Brain microvascular endothelial cell (primary cell): ENCODE results near the gene LRP8.
A peak's percentile ranks its signal among the peaks of the same experiment; 100 is the strongest.

Source experiments
- DNase-seq: peaks from one replicate; pipeline ENCODE4 v3.0.0-alpha.2; 2020
- H3K27ac ChIP-seq: fragments of 250-450 bp; sonication (Bioruptor Pico); 2 replicates; pipeline ENCODE4 v1.5.1; 2020; ENCODE audit warnings: mild to moderate bottlenecking, moderate library complexity
- H3K27me3 ChIP-seq: fragments of 250-450 bp; sonication (Bioruptor Pico); replicated peaks from 2 replicates; pipeline ENCODE4 v1.5.1; 2020; ENCODE audit warnings: mild to moderate bottlenecking
- H3K36me3 ChIP-seq: fragments of 250-450 bp; sonication (Bioruptor Pico); replicated peaks from 2 replicates; pipeline ENCODE4 v1.5.1; 2020; ENCODE audit warnings: mild to moderate bottlenecking
- H3K4me3 ChIP-seq: 2 replicates; pipeline ENCODE4 v1.5.1; 2011; ENCODE audit warnings: low read depth, mild to moderate bottlenecking, control low read depth, low read length, moderate library complexity
- CTCF ChIP-seq: IDR thresholded peaks from 2 replicates; pipeline ENCODE4 v1.5.1; 2011; ENCODE audit warnings: low read depth, mild to moderate bottlenecking, moderate library complexity, low read length, control low read depth, inconsistent platforms; ENCODE audit errors: missing control alignments
- in situ Hi-C: cut with HindIII; loops from 2 replicates; pipeline ENCODE4 v1.10.0; 2017; ENCODE audit warnings: low sequenced_read_pairs, low pct_ligation_motif_present

The LRP8 gene

GRCh38 chr1:53249706-53250105, 78.2 kb downstream of the LRP8 start:
- Histone ChIP-seq H3K27ac (no peak overlapping the region), H3K27me3 (no peaks in the 10 kb centered on the region), H3K4me3 (no peak overlapping the region), H3K36me3 (peaks cover 6% of the 10 kb centered on the region)
- in situ Hi-C loops = no loop called here
- no peak for DNase-seq
- TF ChIP-seq CTCF = no peak

GRCh38 chr1:53246261-53247134, 81.4 kb downstream of the LRP8 start:
- H3K27ac ChIP-seq = no peak overlapping the region
- no peaks in the 10 kb centered on the region for H3K27me3 ChIP-seq
- DNase-seq = peak; percentile 63
- no peak overlapping the region for H3K4me3 ChIP-seq
- peaks cover 6% of the 10 kb centered on the region for H3K36me3 ChIP-seq
- in situ Hi-C loops = no loop called here
- TF ChIP-seq CTCF = no peak

DNA sequence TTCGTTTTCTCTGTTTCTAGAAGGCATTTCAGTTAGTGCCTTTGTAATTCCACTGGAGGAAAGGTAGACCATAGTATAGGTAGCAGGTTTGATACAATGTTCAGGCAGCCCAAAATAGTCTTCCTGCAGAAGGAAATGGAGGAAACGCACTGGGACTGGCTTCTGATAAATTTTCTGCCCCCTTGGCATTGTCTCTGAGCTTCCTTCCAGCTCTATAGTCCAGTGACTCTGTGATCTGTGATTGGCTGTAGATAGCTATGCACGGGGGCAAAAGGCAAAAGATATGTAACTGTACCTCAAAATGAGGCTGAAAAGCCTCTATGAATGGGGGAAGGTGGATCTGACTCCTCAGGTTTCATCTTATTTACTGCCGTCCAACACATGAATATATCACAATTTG, 83.7 kb downstream of the LRP8 start:
- H3K4me3 ChIP-seq = no peak overlapping the region
- DNase-seq = no peak
- no peaks in the 10 kb centered on the region for H3K36me3 ChIP-seq
- in situ Hi-C loops = no loop called here
- no peaks in the 10 kb centered on the region for H3K27me3 ChIP-seq
- TF ChIP-seq CTCF = no peak
- no peak overlapping the region for H3K27ac ChIP-seq

DNA sequence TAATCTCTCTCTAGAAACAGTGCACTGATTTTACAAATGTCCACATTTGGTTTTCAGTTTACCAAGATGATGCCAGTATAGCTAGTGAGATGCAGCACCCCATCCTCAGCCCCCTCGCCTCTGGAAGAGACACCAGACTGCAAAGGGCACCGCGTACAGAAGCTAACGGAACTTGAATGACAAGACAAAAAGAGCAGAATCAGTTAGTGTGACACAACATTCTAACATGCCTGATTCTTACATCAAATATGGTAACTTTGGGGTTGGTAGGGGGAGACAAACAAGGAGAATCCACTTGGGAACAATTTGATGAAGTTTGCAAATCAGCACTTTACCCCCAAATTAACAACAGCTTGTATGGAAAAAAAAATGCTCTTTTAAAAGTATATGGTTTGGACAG, 85.5 kb downstream of the LRP8 start:
- Histone ChIP-seq H3K27me3 (no peaks in the 10 kb centered on the region), H3K36me3 (no peaks in the 10 kb centered on the region), H3K4me3 (no peak overlapping the region), H3K27ac (no peak overlapping the region)
- no peak for TF ChIP-seq CTCF
- in situ Hi-C loops = no loop called here
- DNase-seq = no peak

DNA sequence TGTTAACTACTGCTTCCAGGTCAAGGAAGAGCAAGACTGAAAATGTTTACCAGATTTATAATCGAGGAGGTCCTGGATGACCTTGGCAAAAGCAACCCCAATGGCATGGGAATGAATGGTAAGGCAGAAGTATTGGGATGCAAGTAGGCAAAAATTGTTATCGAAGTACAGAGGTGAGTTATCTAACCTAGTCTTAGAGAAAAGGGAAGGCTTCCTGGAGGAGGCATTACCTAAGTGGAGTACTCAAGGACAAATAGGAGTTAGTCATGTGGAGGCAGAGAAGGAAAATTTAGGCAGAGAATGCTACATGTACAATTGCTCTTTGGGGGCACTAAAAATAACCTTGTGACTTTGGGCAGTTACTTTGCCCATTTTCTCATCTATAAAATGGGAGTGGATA, 86.0 kb downstream of the LRP8 start:
- no peaks in the 10 kb centered on the region for H3K27me3 ChIP-seq

More for the DNA sequence above, 86.0 kb downstream of the LRP8 start:
- no peak overlapping the region for H3K27ac ChIP-seq
- no peak overlapping the region for H3K4me3 ChIP-seq
- in situ Hi-C loops = no loop called here
- no peak for TF ChIP-seq CTCF
- DNase-seq = no peak
- H3K36me3 ChIP-seq = no peaks in the 10 kb centered on the region
